Measurements from ENCODE around the gene AP4E1.

- no peak for TF ChIP-seq POLR2AphosphoS5 (IDR thresholded peaks at IDR 0.05)
- TF ChIP-seq CTCF (IDR thresholded peaks at IDR 0.05) = no peak
- TF ChIP-seq POLR2A (IDR thresholded peaks at IDR 0.05; ENCODE audit: low read depth) = no peak
- TF ChIP-seq EP300 (IDR thresholded peaks at IDR 0.05) = no peak
Observed at GRCh38 chr15:50996641-50997040, 88.2 kb downstream of the AP4E1 start.

All from esophagus muscularis mucosa (tissue), 4 donors.